ENCODE data around the gene MACROH2A1. TPM values are rescaled to one million over a fixed set of nuclear protein-coding genes. Genes with fewer than 3 reads are reported as not detected.

MACROH2A1 gene
- total and polyA plus RNA-seq, 2 of the 4 experiments (the other 2 are of a cell fraction): 122 to 126 TPM

GRCh38 chr5:135422419-135422818 lies 23.4 kb upstream of the MACROH2A1 start:
- no peaks in the 10 kb centered on the region for H4K20me1 ChIP-seq (ENCODE audit: insufficient read depth, low read length)
- H3K27me3 ChIP-seq (ENCODE audit: control insufficient read depth, insufficient read depth, low read length): peaks cover 9% of the 10 kb centered on the region
- no peak overlapping the region for H2BK15ac ChIP-seq (ENCODE audit: low read depth, low read length)
- no peaks in the 10 kb centered on the region for H3K79me1 ChIP-seq (ENCODE audit: low read depth in 1 of 2, low read length in 2 of 2)
- no peak overlapping the region for H2AFZ ChIP-seq (replicated peaks; ENCODE audit: low read length, poor library complexity)
- H3K4me2 ChIP-seq (ENCODE audit: low read depth, low read length): no peak overlapping the region
- no peak overlapping the region for H2AK5ac ChIP-seq (ENCODE audit: low read depth, low read length)
- no peak overlapping the region for H2AK9ac ChIP-seq (replicated peaks; ENCODE audit: low read depth, low read length, poor library complexity)
- H3K23ac ChIP-seq (ENCODE audit: low read depth, low read length): no peak overlapping the region
- H2BK5ac ChIP-seq (ENCODE audit: low read depth, low read length, poor library complexity, severe bottlenecking): no peak overlapping the region
- H3K36me3 ChIP-seq (ENCODE audit: control insufficient read depth, insufficient read depth, low read length): no peaks in the 10 kb centered on the region
- ATAC-seq (ENCODE audit: low read depth): no peak
- dilution Hi-C loops (cut with HindIII; ENCODE audit: low sequenced_read_pairs, unreplicated experiment) (no loop called here), in situ Hi-C loops (cut with MboI; ENCODE audit: low sequenced_read_pairs) (no loop called here), intact Hi-C loops (cut with micrococcal nuclease) (no loop called here)
- H3K56ac ChIP-seq (ENCODE audit: extremely low read depth, insufficient read depth, low read length): no peak overlapping the region
- H3K18ac ChIP-seq (ENCODE audit: low read depth, low read length): no peak overlapping the region
- H4K5ac ChIP-seq (ENCODE audit: low read depth, low read length): no peak overlapping the region
- H4K91ac ChIP-seq (ENCODE audit: insufficient read depth, low read depth, low read length): no peak overlapping the region
- no peak for TF ChIP-seq RCOR1 (IDR thresholded peaks at IDR 0.05; ENCODE audit: insufficient replicate concordance, low read length)
- TF ChIP-seq NFE2L2 (IDR thresholded peaks at IDR 0.05; ENCODE audit: low read depth, low read length): no peak
- TF ChIP-seq CEBPB (IDR thresholded peaks at IDR 0.05; ENCODE audit: low read depth, low read length): no peak
- TF ChIP-seq RAD21 (IDR thresholded peaks at IDR 0.05; ENCODE audit: low read length): no peak
- TF ChIP-seq FOS (IDR thresholded peaks at IDR 0.05; ENCODE audit: low read depth, low read length): no peak
- no peak for TF ChIP-seq SMC3 (IDR thresholded peaks at IDR 0.05; ENCODE audit: low read depth, low read length)
- TF ChIP-seq ELK1 (IDR thresholded peaks at IDR 0.05; ENCODE audit: borderline replicate concordance, low read depth, low read length): no peak
- no peak overlapping the region for H3K9ac ChIP-seq (ENCODE audit: low read depth, low read length)
- H2BK20ac ChIP-seq (ENCODE audit: low read depth, low read length): no peak overlapping the region
- ChIA-PET CTCF (interaction anchor here (0.7 kb wide), 1 partner anchor 78 kb away, joined by 3 read pairs; no protein-coding TSS in a partner anchor), POLR2A (ENCODE audit: unreplicated experiment) (no interaction called here)
- H3K4me1 ChIP-seq (ENCODE audit: control insufficient read depth, insufficient read depth, low read length): no peaks in the 10 kb centered on the region
- no peak overlapping the region for H4K8ac ChIP-seq (ENCODE audit: low read depth in 2 of 2, low read length in 2 of 2)
- no peak overlapping the region for H2BK120ac ChIP-seq (ENCODE audit: low read depth, low read length)
- peaks cover 2% of the 10 kb centered on the region for H3K9me3 ChIP-seq (ENCODE audit: control insufficient read depth, insufficient read depth, low read length)
- no TSS peak for BruUV-seq (replicated peaks)
- DNase-seq: no peak
- H3K27ac ChIP-seq (ENCODE audit: insufficient read depth, low read length): no peak overlapping the region
- H3K4me3 ChIP-seq (ENCODE audit: insufficient read depth, low read depth, low read length): no peak overlapping the region
- H3K4ac ChIP-seq (ENCODE audit: low read depth, low read length): no peak overlapping the region
- no peaks in the 10 kb centered on the region for H3K9me1 ChIP-seq (ENCODE audit: insufficient read depth, low read length)
- H3K14ac ChIP-seq (replicated peaks; ENCODE audit: low read depth, low read length): no peak overlapping the region

Data from IMR-90 (cell line).